ENCODE results near the gene SGMS1.

Gene SGMS1

GRCh38 chr10:50528206-50528605, 95.5 kb downstream of the SGMS1 start:
- no peak for DNase-seq (ENCODE audit: low spot score)
- TF ChIP-seq CTCF (IDR thresholded peaks at IDR 0.05; ENCODE audit: extremely low read depth, insufficient read depth, missing control alignments), result no peak
- in situ Hi-C loops (cut with MboI; ENCODE audit: low pct_unique_long_range_greater_than_20kb, low sequenced_read_pairs, unreplicated experiment), result no loop called here

GRCh38 chr10:50527442-50528043, 96.2 kb downstream of the SGMS1 start:
- DNase-seq (ENCODE audit: low spot score), result no peak
- in situ Hi-C loops (cut with MboI; ENCODE audit: low pct_unique_long_range_greater_than_20kb, low sequenced_read_pairs, unreplicated experiment), result no loop called here
- TF ChIP-seq CTCF (IDR thresholded peaks at IDR 0.05; ENCODE audit: extremely low read depth, insufficient read depth, missing control alignments), result no peak

- no peak for DNase-seq (ENCODE audit: low spot score)
- TF ChIP-seq CTCF (IDR thresholded peaks at IDR 0.05; ENCODE audit: extremely low read depth, insufficient read depth, missing control alignments), result no peak
- in situ Hi-C loops (cut with MboI; ENCODE audit: low pct_unique_long_range_greater_than_20kb, low sequenced_read_pairs, unreplicated experiment), result no loop called here
These were observed 97.6 kb downstream of the SGMS1 start for GRCh38 chr10:50526185-50526584.

- in situ Hi-C loops (cut with MboI; ENCODE audit: low pct_unique_long_range_greater_than_20kb, low sequenced_read_pairs, unreplicated experiment), result no loop called here
- TF ChIP-seq CTCF (IDR thresholded peaks at IDR 0.05; ENCODE audit: extremely low read depth, insufficient read depth, missing control alignments), result no peak
- no peak for DNase-seq (ENCODE audit: low spot score)
These were observed 100.4 kb downstream of the SGMS1 start for GRCh38 chr10:50523357-50523756.

- no peak for TF ChIP-seq CTCF (IDR thresholded peaks at IDR 0.05; ENCODE audit: extremely low read depth, insufficient read depth, missing control alignments)
- no peak for DNase-seq (ENCODE audit: low spot score)
- in situ Hi-C loops (cut with MboI; ENCODE audit: low pct_unique_long_range_greater_than_20kb, low sequenced_read_pairs, unreplicated experiment), result no loop called here
These were observed 100.8 kb downstream of the SGMS1 start for GRCh38 chr10:50522908-50523307.

- TF ChIP-seq CTCF (IDR thresholded peaks at IDR 0.05; ENCODE audit: extremely low read depth, insufficient read depth, missing control alignments), result no peak
- in situ Hi-C loops (cut with MboI; ENCODE audit: low pct_unique_long_range_greater_than_20kb, low sequenced_read_pairs, unreplicated experiment), result no loop called here
- DNase-seq (ENCODE audit: low spot score), result no peak
These were observed 103.6 kb downstream of the SGMS1 start for GRCh38 chr10:50520115-50520514.

- no peak for TF ChIP-seq CTCF (IDR thresholded peaks at IDR 0.05; ENCODE audit: extremely low read depth, insufficient read depth, missing control alignments)
- in situ Hi-C loops (cut with MboI; ENCODE audit: low pct_unique_long_range_greater_than_20kb, low sequenced_read_pairs, unreplicated experiment), result no loop called here
- no peak for DNase-seq (ENCODE audit: low spot score)
These were observed 106.1 kb downstream of the SGMS1 start for GRCh38 chr10:50517626-50518025.

Data from GM13977 (cell line).